Right renal cortex interstitium (tissue), 3 donors: ENCODE data around the gene COL27A1. TPM values are rescaled to one million over a fixed set of nuclear protein-coding genes. Genes with fewer than 3 reads are reported as not detected.

ENCODE experiments used
- DNase-seq, 3 donors: peaks; one replicate each; pipeline ENCODE4 v3.0.0-alpha.2; 2013; ENCODE audit warnings: low read depth in 3 of 3, low spot score in 2 of 3
- polyA plus RNA-seq, 3 donors: library from polyadenylated mRNA; unstranded; fragments of 120-200 nt; gene quantifications; one replicate each; pipeline ENCODE4 v1.2.1, GENCODE V29; 2013; ENCODE audit not compliant: insufficient read length in 3 of 3

The COL27A1 gene
- polyA plus RNA-seq, 3 donors: 25.1 to 26.6 (median 26.0) TPM

DNA sequence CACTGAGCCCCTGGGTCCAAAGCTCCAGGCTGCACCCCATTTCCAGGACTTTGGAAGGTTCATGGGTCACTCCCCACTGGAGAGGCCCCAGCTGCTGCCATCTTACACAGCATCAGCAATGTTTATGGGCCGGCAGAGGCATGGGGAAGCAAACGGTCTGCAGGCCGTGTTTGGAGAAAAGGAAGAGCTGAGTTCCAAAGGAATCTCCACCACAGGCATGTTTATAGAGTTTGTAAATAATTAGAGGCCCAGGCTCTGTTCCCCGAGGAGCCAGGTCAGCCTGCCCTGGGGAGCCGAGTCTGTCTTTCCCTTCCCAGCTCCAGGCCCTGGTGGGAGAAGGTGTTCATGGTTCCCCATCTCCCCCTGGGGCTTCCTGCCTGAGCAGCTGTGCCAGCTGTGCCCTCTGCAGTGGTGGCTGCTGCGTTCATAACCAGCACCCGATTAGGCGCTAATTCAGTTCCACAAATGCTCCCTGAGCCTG lies 64.8 kb downstream of the COL27A1 start:
- DNase-seq: no peak

GRCh38 chr9:114221706-114222465 lies 66.5 kb downstream of the COL27A1 start:
- DNase-seq: no peak

GRCh38 chr9:114223564-114224246 lies 68.4 kb downstream of the COL27A1 start:
- no peak for DNase-seq

- no peak for DNase-seq
These were observed 68.9 kb downstream of the COL27A1 start for GRCh38 chr9:114224247-114224610.

- DNase-seq: no peak
These were observed 70.3 kb downstream of the COL27A1 start for GRCh38 chr9:114225561-114226212.

GRCh38 chr9:114226246-114227055 lies 71.1 kb downstream of the COL27A1 start:
- DNase-seq: no peak

GRCh38 chr9:114227288-114228015 lies 72.1 kb downstream of the COL27A1 start:
- no peak for DNase-seq

DNA sequence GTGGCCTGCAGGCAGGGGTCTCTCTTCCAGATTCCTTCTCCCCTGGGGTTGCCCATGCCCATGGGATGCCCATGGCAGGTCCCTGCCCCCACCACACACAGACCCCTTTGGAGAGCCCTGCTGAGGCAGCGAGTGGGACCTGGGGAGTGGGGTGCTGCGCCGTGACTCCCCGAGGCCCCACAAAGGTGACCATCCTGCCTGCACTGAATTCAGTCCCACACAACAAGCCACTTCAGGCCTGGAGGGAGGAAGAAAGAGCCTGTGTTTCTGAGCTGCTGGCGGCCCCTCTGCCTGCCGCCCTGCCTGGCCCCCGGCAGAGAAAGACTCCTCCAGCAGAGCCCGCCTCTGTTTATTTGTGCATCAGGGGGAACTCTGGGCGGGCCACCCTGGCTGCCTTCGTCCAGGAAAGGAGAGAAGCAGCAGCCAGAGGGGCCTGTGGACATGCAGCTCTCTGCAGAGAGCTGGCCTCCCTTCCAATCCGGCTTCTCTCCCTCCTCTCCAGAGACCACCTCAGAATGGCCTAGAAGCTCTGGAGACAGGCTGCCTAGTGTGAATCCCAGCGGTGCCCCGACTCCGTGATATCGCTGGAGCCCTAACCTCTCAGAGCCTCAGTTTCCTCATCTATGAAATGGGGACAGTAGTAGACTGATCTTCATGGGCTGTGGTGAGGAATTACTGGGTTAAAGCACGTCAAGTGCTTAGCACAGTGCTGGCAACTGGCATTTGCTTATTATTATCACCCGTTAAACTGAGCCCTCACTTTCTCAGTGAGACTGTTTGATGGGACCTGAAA lies 72.9 kb downstream of the COL27A1 start:
- no peak for DNase-seq

- DNase-seq: no peak
These were observed 74.0 kb downstream of the COL27A1 start for GRCh38 chr9:114229295-114229694.

DNA sequence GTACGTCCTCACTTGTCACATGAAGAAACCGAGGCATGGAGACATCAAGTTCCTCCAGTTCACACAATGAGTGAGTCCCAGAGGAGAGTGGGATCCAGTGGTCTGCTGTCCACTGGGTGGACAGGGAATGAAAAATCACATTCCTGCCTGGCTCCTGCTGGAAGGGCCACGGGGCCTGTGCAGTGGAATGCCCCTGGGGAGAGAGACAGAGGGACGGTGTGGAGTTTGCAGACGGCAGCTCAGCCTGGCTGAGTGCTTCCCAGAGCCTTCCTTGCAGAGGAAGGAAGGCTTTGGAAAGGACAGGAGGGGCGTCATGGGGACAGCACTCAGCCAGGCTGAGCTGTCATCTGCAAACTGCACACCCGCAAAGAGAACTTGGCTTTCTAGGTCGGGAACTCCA lies 74.7 kb downstream of the COL27A1 start:
- no peak for DNase-seq

DNA sequence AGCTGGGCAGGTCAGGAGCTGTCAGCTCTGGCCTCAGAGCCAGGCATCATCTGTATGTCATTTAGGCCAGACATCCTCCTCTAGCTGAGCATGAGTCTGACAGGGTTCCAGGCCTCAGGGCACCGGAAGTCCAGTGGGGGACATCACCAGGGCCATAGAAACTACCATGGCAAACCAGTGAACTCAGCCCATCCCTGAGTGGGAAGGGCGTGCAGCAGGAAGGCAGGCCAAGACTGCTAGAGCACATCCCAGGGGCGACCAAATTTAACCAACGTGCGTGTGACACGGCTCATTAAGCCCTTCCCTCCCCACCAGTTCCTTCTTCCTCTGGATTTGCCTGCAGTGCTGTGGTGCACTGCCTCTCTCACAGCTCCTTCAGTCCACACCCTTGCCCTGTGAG lies 75.9 kb downstream of the COL27A1 start:
- no peak for DNase-seq

- DNase-seq: no peak
These were observed 76.5 kb downstream of the COL27A1 start for GRCh38 chr9:114231719-114232449.

- DNase-seq: no peak
These were observed 78.3 kb downstream of the COL27A1 start for GRCh38 chr9:114233491-114234185.

DNA sequence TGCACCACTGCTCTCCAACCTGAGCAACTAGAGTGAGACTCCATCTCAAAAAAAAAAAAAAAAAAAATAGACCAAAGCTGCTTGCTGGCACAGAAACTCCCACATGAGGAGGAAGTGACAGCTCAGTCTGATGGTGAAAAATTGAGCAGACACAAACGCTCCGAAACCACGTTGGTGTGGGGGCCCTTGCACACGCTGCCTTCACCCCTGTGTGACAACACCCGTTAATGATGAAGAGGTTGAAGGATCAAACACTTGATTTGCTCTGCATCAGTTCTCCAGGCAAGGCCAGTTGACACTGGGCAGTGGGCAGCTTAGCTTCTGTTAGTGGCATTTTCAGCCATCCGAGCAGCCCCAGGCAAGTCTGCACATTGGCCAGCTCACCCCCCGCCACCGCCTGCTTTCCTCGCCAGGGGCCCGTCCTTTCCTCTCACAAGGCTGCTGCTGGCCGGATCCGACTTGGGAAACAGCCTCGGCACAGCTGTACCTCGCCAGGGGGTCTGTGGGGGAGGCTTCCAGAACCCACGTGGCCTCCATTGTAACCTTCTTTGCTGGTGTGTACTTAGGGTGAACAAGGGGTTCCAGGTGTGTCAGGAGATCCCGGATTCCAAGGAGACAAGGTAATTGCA lies 79.8 kb downstream of the COL27A1 start:
- no peak for DNase-seq

DNA sequence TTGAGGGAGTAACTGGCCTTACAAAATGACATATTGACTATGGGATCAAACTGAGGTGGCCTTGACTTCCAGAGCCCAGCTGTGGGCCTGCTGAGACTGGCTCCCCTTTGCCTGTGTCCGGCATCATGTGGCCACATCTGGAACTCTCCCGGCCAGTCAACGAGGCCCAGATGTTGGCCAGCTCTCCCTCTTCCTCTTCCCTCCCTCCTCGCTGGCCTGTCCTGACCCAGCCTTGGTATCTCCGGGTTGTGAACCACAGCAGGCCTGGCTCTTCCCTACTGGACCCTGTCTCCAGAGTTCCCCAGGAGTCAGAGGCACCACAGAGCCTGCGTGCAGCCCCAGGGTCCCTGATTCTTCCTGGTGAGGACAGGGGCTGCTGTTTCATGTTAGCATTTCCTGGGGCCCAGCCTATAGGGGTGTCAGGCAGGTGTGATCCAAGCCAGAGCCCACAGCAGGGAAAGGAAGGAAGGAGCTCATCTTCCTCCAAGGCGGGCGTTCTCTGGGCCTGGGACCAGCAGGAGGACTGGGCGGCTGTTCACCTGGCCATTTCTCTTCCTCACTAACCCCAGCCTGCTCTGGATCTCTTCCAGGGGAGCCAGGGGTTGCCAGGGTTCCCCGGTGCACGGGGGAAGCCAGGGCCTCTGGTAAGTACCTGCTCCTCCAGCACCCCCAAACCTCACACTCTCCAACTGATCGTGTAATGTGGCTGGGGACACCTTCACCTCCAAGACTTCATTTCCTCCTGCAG lies 81.2 kb downstream of the COL27A1 start:
- no peak for DNase-seq

GRCh38 chr9:114237247-114237646 lies 81.9 kb downstream of the COL27A1 start:
- no peak for DNase-seq

DNA sequence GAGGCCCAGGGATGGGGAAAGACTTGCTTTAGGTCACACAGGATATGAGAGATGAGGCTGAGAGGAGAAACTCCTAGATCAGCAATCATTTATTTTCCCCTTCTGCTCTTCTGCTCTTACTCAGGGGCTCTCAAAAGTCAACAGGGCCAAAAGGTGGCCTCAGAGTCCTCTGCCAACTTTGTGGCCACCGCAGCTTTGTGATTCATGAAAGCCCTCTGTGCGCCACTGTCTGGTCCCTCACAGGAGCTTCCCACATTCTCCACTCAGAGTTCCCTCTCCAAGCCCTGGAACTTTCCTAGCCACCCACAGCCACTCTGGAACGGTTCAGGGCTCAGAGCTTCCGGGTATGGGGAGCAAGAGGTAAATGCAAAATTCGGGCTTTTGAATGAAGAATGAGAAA lies 82.4 kb downstream of the COL27A1 start:
- DNase-seq: no peak
